ENCODE results near the gene TFB1M.
"Not testable (repeated sequence)": the region's sequence is repeated elsewhere in the genome, so short reads cannot be mapped to it uniquely, and the experiment has no call there.

Gene TFB1M

DNA sequence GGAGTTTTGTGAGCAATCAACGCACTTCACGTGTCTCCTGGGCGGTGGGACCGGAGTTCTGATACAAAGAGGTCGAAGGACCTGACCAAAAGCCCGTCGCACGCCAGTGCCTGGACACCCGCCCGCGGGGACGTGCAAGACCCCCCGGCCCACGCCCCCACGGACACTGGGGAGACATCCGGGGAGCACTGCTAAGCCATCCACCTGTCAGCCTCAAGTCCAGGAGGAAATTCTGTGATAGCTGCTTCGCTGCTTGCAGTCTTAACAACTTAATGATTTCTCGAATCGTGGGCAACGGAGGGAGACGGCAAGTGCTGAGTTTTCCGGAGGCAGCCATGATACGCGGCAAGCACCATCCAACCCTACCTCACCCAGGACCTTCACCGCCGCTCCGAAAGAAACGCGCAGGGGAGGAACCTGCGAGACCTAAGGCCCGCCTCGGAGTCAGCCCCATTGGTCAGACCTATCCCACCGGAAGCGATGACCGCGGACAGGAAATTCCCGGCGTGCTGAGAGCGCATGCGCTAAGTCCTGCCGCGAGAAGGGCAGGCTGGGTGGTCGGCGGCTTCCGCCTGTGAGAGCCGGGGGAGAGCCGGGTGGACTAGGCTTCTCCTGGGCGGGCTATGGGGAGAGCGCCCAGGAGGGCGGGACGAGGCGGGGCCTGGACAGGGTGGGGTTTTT lies at the start of gene TFB1M:
Gene TFB1M (minus strand): TSS at position 393 of the 681 bp plus-strand sequence. CDS start 56 bp downstream, at position 337.
- TF ChIP-seq, protein P1, sequence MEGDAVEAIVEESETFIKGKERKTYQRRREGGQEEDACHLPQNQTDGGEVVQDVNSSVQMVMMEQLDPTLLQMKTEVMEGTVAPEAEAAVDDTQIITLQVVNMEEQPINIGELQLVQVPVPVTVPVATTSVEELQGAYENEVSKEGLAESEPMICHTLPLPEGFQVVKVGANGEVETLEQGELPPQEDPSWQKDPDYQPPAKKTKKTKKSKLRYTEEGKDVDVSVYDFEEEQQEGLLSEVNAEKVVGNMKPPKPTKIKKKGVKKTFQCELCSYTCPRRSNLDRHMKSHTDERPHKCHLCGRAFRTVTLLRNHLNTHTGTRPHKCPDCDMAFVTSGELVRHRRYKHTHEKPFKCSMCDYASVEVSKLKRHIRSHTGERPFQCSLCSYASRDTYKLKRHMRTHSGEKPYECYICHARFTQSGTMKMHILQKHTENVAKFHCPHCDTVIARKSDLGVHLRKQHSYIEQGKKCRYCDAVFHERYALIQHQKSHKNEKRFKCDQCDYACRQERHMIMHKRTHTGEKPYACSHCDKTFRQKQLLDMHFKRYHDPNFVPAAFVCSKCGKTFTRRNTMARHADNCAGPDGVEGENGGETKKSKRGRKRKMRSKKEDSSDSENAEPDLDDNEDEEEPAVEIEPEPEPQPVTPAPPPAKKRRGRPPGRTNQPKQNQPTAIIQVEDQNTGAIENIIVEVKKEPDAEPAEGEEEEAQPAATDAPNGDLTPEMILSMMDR (conservative IDR thresholded peaks at IDR 0.05; ENCODE audit: low read depth, low read length) = no peak

GRCh38 chr6:155364021-155364420 lies 49.7 kb upstream of the TFB1M start:
- DNase-seq (ENCODE audit: low read depth); H3K4me3 ChIP-seq (ENCODE audit: low read length): not testable (repeated sequence)

More for the DNA sequence above, at the start of gene TFB1M:
- peak within 1 kb of the TSS; percentile 86 for H3K4me3 ChIP-seq (ENCODE audit: low read length)
- DNase-seq (ENCODE audit: low read depth) = peak; percentile 96

DNA sequence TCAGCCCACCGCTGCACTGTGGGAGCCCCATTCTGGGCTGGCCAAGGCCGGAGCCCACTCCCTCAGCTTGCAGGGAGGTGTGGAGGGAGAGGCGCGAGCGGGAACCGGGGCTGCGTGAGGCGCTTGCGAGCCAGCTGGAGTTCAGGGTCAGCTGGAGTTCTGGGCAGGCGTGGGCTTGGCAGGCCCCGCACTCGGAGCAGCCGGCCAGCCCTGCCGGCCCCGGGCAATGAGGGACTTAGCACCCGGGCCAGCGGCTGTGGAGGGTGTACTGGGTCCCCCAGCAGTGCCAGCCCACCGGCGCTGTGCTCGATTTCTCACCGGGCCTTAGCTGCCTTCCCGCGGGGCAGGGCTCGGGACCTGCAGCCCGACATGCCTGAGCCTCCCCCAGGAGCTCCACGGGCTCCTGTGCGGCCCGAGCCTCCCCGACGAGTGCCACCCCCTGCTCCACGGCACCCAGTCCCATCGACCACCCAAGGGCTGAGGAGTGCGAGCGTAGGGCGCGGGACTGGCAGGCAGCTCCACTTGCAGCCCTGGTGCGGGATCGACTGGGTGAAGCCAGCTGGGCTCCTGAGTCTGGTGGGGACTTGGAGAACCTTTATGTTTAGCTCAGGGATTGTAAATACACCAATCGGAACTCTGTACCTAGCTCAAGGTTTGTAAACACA lies 48.8 kb upstream of the TFB1M start:
- H3K4me3 ChIP-seq (ENCODE audit: low read length); DNase-seq (ENCODE audit: low read depth): not testable (repeated sequence)

DNA sequence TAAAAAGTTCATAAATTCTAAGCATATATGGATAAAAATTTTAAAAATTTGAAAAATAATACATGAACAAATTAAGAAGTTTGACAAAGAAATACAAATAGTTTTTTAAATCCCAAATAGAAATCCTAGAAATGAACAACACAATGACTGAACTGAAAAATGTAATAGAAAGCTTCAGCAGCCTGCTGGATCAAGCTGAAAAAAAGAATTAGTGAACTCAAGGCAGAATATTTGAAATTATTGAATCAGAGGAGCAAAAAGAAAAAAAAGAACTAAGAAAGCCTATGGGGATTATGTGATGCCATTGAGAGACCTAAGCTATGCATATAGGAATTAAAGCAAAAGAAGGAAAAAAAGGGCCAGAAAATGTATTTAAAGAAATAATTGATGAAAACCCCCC lies 39.9 kb upstream of the TFB1M start:
- H3K4me3 ChIP-seq (ENCODE audit: low read length) = no peak overlapping the region
- no peak for DNase-seq (ENCODE audit: low read depth)
- TF ChIP-seq, protein P1 (conservative IDR thresholded peaks at IDR 0.05; ENCODE audit: low read depth, low read length) = no peak

DNA sequence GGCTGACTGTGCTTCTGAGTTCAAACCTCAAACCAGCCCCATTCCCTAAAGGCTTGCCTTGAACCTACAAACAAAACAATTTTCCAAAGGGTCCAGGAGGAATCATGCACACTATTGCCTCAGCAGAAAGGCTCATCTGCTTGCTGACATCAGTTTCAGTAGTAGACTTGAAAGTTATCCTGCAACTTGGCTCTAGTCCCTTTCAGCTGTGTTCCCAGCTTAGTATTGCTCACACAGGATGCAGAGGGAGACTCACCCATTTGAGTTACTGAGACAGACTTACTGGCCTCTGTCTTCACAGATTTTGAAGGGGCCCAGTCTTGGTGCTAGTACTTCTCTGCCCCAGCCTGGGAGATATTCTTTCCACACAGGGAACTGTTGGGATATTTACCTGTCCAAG lies 38.5 kb upstream of the TFB1M start:
- no peak for DNase-seq (ENCODE audit: low read depth)
- TF ChIP-seq, protein P1 (conservative IDR thresholded peaks at IDR 0.05; ENCODE audit: low read depth, low read length) = no peak

GRCh38 chr6:155352130-155352420 lies 37.8 kb upstream of the TFB1M start:
- H3K4me3 ChIP-seq (ENCODE audit: low read length) = no peak overlapping the region
- no peak for DNase-seq (ENCODE audit: low read depth)
- TF ChIP-seq, protein P1 (conservative IDR thresholded peaks at IDR 0.05; ENCODE audit: low read depth, low read length) = no peak

More for the DNA sequence above, 38.5 kb upstream of the TFB1M start:
- no peak overlapping the region for H3K4me3 ChIP-seq (ENCODE audit: low read length)

DNA sequence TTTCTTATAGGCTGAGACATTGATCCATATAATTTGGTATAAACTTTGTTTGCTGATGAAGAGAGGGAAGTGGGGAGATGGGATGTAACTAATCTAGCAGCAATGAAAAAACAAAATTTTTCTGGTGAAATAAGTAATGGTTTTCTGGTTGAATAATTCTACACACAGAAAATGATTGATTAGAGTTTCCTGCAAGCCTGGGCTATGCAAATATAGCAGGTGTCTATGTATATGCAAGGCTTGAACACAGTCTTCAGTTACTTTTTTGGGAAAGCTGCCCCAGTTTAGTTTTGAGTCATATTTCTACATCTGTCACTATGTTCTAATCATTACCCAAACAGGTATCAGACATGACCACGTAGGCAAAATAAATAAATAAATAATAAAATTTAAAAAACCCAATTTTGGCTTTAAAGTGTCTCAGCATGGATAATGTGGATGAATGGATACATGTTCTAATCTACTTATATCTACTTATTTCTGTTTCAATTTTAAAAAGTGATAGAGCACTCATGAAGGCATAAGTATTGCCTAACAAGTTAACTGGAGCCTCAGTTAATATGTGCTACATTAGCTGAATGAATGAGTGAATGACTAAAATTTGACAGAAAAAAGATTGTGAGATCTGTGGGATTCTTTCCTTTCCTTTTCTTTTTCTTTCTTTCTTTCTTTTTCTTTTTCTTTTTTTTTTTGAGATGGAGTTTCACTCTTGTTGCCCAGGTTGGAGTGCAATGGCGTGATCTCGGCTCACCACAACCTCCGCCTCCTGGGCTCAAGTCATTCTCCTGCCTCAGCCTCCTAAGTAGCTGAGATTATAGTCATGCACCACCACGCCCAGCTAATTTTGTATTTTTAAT lies 37.2 kb upstream of the TFB1M start:
- TF ChIP-seq, protein P1 (conservative IDR thresholded peaks at IDR 0.05; ENCODE audit: low read depth, low read length) = no peak
- H3K4me3 ChIP-seq (ENCODE audit: low read length) = no peak overlapping the region
- DNase-seq (ENCODE audit: low read depth) = no peak

Measured in retinal pigment epithelial cell (primary cell).